Progenitor cell of endocrine pancreas (in vitro differentiated cells): ENCODE measurements around the gene CPLANE1. TPM values are rescaled to one million over a fixed set of nuclear protein-coding genes. Genes with fewer than 3 reads are reported as not detected.

Source experiments
- DNase-seq: peaks from one replicate; pipeline ENCODE4 v3.0.0; 2021; ENCODE audit warnings: low spot score; ENCODE audit not compliant: unreplicated experiment
- H3K27ac Mint-ChIP-seq: 2 replicates; pipeline ENCODE4 v1.8.0; 2021; ENCODE audit warnings: mild to moderate bottlenecking, moderate library complexity, mixed read lengths
- H3K27me3 Mint-ChIP-seq: 2 replicates; pipeline ENCODE4 v1.8.0; 2021; ENCODE audit warnings: mixed read lengths
- H3K36me3 Mint-ChIP-seq: 2 replicates; pipeline ENCODE4 v1.8.0; 2022; ENCODE audit warnings: mixed read lengths; ENCODE audit not compliant: insufficient read depth
- H3K4me1 Mint-ChIP-seq: 2 replicates; pipeline ENCODE4 v1.8.0; 2021; ENCODE audit warnings: low read depth, mixed read lengths
- H3K4me3 Mint-ChIP-seq: 2 replicates; pipeline ENCODE4 v1.8.0; 2021; ENCODE audit warnings: low read depth, mild to moderate bottlenecking, moderate library complexity, mixed read lengths
- H3K9me3 Mint-ChIP-seq: 2 replicates; pipeline ENCODE4 v1.8.0; 2021; ENCODE audit warnings: low read depth, mixed read lengths
- total RNA-seq: library from RNA; stranded (reverse); gene quantifications from 2 replicates; pipeline ENCODE4 v1.2.1, GENCODE V29; 2021
- TF ChIP-seq, protein P1 (sequence below): fragments of 200-600 bp; sonication (generic); IDR thresholded peaks from one replicate; pipeline ENCODE4 v1.5.0; 2021; ENCODE audit warnings: antibody characterized with exemption, mild to moderate bottlenecking; ENCODE audit not compliant: unreplicated experiment

Gene CPLANE1
- total RNA-seq, 1 donor from 2014 or later, result 29.4 TPM

GRCh38 chr5:37121465-37121864, 127.7 kb downstream of the CPLANE1 start:
- DNase-seq, result no peak
- Mint-ChIP-seq H3K9me3 (no peaks in the 10 kb centered on the region), H3K4me1 (peaks cover 4% of the 10 kb centered on the region), H3K36me3 (peaks cover 34% of the 10 kb centered on the region), H3K27ac (peak overlapping the region; percentile 31), H3K27me3 (no peaks in the 10 kb centered on the region), H3K4me3 (no peak overlapping the region)
- TF ChIP-seq, protein P1, sequence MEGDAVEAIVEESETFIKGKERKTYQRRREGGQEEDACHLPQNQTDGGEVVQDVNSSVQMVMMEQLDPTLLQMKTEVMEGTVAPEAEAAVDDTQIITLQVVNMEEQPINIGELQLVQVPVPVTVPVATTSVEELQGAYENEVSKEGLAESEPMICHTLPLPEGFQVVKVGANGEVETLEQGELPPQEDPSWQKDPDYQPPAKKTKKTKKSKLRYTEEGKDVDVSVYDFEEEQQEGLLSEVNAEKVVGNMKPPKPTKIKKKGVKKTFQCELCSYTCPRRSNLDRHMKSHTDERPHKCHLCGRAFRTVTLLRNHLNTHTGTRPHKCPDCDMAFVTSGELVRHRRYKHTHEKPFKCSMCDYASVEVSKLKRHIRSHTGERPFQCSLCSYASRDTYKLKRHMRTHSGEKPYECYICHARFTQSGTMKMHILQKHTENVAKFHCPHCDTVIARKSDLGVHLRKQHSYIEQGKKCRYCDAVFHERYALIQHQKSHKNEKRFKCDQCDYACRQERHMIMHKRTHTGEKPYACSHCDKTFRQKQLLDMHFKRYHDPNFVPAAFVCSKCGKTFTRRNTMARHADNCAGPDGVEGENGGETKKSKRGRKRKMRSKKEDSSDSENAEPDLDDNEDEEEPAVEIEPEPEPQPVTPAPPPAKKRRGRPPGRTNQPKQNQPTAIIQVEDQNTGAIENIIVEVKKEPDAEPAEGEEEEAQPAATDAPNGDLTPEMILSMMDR, result no peak

- peaks cover 35% of the 10 kb centered on the region for H3K36me3 Mint-ChIP-seq
- H3K27ac Mint-ChIP-seq, result no peak overlapping the region
- H3K4me1 Mint-ChIP-seq, result peaks cover 4% of the 10 kb centered on the region
- no peak overlapping the region for H3K4me3 Mint-ChIP-seq
- H3K9me3 Mint-ChIP-seq, result no peaks in the 10 kb centered on the region
- no peaks in the 10 kb centered on the region for H3K27me3 Mint-ChIP-seq
- no peak for DNase-seq
- TF ChIP-seq, protein P1, result no peak
Measured at GRCh38 chr5:37121027-37121426, 128.1 kb downstream of the CPLANE1 start.

DNA sequence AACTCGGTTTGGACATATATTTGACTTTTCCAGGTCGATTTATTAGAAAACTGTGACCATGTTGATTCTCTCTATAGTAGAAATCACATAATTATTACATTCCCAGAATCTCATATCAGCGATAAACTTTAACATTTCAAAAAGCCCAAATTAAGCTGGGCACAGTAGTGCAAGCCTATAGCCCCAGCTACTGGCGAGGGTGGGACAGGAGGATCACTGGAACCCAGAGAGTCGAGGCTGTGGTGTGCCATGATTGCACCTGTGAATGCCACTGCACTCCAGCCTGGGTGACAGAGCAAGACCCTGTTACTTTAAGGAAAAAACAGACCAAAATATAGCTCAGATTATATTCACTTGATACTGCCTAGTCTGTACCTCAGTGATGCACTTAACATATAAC, 128.9 kb downstream of the CPLANE1 start:
- H3K9me3 Mint-ChIP-seq, result no peaks in the 10 kb centered on the region
- no peak overlapping the region for H3K4me3 Mint-ChIP-seq
- TF ChIP-seq, protein P1, result no peak
- no peak for DNase-seq
- peaks cover 4% of the 10 kb centered on the region for H3K4me1 Mint-ChIP-seq
- peaks cover 33% of the 10 kb centered on the region for H3K36me3 Mint-ChIP-seq
- no peak overlapping the region for H3K27ac Mint-ChIP-seq
- no peaks in the 10 kb centered on the region for H3K27me3 Mint-ChIP-seq

DNA sequence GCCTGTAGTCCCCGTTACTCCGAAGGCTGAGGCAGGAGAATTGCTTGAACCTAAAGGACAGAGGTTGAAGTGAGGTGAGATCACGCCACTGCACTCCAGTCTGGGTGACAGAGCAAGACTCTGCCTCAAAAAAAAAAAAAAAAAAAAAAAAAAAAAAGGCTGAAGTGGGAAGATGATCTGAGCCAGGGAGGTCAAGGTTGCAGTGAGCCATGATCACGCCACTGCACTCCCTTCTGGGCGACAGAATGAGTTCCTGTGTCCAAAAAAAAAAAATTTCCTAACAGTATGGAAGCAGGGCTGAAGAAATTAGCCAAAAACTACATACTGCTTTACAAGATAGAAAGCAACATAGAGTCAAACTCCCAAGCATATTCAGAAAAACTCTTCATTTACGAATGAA, 132.8 kb downstream of the CPLANE1 start:
- TF ChIP-seq, protein P1, result no peak
- Mint-ChIP-seq H3K27ac (no peak overlapping the region), H3K27me3 (no peaks in the 10 kb centered on the region)

GRCh38 chr5:37112383-37112991, 136.7 kb downstream of the CPLANE1 start:
- Mint-ChIP-seq H3K27me3 (peaks cover 10% of the 10 kb centered on the region), H3K36me3 (peaks cover 51% of the 10 kb centered on the region), H3K4me3 (no peak overlapping the region), H3K4me1 (no peaks in the 10 kb centered on the region), H3K27ac (no peak overlapping the region), H3K9me3 (no peaks in the 10 kb centered on the region)
- DNase-seq, result no peak
- TF ChIP-seq, protein P1, result no peak

More for the DNA sequence above, 132.8 kb downstream of the CPLANE1 start:
- Mint-ChIP-seq H3K4me3 (no peak overlapping the region), H3K36me3 (peaks cover 47% of the 10 kb centered on the region), H3K4me1 (peaks cover 1% of the 10 kb centered on the region), H3K9me3 (no peaks in the 10 kb centered on the region)
- DNase-seq, result no peak
